Hematopoietic multipotent progenitor cell treated with erythropoietin and hydrocortisone succinate and interleukin-3 and kit ligand, for 6 days (in vitro differentiated cells): Measurements from ENCODE around the gene SLCO3A1.

Experiments
- DNase-seq: peaks from one replicate; pipeline ENCODE4 v3.0.0-alpha.2; 2015

SLCO3A1 gene

DNA sequence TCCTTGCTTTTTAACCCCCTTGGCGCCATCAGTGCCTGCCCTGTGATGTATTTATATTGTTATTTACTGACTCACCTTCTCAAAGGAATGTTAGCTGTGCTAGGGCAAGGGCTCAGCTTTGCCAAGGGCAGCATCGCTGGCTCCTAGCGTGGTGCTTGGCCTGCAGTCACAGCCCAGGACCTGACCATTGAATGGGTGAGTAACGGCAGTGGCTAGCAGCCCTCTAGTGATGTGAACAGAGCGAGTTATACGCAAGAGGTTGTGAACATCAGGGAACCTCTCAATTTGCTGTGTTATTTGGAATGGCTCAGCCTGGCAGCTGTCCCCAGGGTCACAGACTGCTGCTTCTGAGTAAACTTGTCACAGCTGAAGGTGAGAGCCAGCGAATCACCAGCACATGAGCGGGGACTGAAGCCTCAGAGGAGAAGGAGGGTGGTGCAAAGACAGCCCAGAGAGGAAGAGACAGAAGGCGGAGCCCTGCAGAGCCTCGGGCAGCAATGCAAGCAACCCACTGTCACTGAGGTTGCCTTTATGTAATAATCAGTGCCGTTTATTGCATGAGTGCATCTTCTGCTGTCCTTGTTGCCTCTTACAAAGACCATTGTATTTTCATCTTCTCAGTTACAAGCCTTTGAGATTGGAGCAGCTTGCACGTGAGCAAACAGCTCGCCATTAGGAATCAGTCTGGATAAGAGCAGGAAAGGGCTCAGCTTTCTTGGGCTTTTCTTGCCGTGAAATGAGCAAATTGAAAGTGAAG, 158.3 kb downstream of the SLCO3A1 start:
- DNase-seq, result peak; percentile 9

DNA sequence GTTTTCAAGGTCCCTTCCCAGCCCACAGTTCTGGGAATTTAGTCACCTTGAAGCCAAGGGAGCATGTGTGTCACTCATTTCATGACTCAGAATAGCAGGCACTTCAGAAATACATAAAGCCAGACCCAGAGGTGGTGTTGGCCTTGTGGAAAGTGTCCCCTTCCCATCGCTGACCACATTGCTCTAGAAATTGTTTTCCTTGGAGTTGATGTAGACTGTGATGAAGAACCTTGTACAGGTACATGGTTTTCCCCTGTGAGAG, 158.8 kb downstream of the SLCO3A1 start:
- DNase-seq, result no peak

DNA sequence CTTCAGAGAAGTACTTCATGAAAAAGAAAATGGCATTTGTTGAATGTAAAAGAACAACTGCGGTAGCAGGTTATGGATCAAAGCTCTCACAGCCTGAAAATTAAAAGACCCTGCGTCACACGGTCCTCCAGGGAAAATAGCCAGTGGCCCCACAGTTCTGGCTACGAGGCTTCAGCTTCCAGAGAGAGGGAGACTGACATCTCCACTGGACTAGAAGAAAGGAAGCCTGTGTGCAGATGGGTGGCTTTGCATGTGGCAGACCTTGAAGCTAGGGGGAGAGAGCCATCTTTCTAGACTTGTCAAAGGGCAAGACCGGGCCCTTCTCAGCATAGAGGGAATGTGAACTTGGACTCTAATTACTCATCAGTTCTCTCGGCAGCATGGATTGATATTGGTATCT, 159.4 kb downstream of the SLCO3A1 start:
- DNase-seq, result no peak

DNA sequence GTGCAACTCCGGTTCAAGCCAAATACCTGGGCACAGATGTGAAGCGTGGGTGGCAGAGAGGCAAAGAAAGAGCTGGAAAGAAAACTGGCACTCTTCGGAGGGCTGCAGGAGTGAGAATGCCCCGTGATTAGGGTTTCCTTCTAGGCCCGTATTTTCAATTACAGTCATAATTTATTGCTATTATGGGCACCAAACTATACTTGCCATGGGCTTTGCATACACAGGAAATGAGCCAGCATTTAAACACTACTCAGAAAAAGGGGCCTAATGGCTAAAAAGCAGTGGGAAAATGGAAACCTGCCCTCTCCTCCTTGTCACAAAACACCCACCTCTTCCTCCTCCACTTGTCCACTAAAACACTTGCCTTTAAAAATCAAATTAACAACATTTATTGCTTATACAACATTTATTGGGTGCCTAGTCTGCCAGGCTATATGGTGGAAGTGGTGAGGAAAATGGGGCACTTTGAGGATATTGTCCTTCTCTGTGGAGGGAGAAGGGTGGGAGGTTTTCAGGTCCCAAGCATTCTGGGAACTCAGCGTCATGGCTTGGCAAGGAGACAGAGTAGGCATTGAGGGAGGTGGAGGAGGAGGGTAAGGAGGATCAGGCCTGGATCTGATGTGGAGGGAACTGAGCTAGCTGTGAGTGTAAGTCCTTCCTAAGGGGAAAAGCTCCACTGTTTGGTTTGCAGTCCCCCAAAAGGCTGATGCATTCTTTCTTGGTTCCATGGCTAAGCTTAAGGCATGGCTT, 160.9 kb downstream of the SLCO3A1 start:
- DNase-seq, result no peak

DNA sequence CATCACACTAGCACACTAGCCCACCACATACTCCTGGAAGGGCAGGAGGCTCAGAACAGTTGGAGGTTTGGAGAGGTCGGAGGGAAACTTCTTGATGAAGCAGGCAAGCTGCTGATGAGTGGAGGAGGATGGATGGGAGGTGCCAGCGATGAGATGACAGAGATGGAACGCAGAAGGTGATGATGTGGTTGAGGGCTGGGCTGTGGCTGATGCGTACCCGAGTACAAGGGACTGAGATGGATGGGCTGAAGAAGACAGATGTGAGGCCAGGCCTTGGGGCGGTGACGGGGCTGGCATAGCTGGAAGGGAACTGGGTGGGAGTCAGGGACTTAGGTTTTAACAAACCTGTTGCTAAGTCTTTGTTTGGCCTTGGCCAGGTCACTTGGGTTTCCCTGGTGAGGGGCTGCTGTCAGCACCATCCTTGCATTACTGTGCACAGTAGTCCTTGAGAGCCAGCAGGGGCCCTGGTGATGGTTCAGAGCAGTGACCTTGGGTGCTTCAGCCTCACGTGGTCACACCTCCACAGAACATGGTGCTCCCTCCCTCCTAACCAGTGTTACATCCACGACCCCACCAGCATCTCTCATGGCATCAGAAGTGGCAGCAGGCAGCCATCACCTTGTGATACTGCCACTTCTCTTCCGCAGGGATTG, 164.5 kb downstream of the SLCO3A1 start:
- DNase-seq, result no peak

DNA sequence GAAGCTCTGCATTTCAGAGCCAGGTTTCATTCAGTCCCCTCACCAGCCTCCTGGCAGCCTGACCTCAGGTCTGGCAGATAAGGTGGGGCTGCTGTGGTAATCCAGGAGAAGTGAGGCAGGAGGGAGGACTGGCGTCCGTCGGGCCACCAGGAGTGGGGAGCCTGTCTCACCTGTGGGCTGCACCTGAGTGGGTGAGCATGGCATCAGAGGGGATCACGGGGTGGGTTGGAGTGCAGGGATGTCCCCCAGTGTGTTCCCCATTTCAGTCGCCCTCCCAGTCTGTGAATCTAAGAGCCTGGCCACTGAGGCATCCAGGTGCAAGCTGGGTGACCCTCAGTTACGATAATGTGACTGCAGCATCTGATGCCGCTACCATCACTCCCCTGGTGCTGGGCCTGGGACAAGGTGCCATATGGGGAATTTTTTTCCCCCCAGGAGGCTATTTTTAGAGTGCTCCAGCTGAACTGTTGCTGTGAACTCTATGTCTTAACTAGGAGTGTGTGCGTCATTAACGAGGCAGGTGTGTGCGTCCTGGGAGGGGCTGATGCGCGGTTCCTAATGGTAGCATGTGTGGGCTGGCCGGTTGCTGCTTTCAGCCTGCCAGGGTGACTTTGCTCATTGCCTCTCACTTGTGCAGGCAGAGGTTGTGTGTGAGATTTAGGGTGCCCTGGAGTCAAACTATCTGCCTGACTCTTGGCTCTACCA, 165.2 kb downstream of the SLCO3A1 start:
- DNase-seq, result no peak

DNA sequence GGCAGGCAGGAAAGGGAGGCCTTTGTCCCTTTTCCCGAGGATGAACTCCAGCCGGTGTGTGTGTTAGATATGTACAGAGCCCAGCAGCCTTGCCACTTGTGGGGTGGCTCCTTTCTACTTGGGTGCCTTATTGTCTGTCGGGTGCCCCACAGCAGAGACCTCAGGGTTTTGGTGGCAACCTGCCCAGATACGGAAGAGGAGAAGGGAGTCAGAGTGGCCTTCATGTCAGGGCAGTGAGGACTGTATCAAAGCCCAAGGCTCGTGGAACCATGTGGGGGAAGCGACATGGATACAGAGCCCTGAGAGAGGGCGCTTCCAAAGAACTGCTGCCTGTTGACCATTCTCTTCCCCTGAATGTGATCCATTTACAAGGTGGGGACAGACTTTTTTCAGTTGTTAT, 166.2 kb downstream of the SLCO3A1 start:
- no peak for DNase-seq

DNA sequence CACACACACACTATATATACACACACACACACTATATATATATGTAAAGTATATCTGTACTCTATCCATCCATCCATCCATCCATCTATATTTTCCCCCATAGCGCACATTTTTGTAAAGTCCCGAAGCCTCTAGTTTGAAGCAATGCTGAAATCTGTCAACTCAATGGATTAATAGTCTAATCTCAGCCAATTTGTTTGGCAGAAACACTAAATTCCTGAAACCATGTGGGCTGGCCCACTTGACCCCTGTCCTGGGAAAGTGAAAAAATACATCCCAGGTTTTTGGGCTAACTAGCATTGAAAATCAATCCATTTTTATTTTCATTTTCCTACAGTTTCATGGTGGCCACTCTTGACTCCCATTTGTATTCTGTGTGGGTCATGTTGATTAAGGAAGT, 166.7 kb downstream of the SLCO3A1 start:
- no peak for DNase-seq

DNA sequence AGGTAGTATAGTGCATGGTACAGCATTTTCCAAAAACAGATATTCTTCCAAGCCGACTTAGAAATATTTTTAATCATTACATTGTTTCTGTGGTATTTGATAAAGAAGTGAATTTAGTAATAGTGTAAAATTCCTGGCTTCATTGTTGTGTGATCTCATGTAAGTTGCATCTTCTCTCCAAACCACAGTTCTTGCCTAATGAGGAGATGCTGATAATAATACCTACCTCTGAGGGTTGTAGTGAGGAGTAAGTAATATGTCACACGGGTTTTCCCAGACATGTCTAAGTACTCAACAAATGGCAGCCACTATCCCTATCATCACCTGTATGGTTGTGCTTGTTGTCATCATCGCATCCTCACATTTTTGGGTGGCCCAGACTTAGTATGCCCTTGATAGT, 167.3 kb downstream of the SLCO3A1 start:
- DNase-seq, result no peak

DNA sequence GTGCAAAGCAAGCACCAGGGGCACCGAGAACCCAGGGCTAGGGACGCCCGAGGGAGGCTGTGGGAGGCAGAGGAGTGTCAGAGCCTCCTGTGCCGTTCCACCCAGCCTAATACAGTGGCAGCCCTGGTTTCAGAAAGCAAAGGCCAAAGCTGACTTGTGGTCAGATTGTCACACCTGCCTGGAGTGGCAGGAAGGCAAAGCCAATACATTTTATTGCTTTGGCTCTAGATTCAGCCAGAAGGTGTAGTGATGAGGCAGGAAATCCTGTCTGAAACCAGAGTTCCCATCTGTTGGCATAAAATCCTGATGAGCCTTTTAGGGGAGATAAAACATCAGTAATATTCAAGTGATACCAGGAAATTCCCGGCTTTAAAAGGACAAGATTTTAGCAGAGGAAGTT, 168.3 kb downstream of the SLCO3A1 start:
- no peak for DNase-seq

DNA sequence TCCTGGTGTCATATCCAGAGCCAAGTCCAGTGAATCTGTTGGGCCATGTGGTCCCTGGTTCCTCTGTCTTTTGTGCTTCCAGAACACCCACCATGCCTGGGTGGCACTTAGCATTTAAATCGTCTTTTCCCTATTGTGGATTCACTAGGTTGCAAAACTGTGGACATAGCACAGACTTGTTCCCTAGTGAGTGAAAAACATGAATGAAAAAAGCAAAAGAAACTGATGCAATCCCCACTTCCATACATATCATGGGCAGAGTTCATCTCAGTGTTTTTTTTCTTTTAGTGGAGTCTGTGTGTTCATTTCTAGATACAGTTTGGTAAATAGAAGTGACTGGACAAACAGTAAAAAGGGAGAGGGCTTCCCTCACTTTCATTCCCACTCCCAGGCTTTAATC, 170.5 kb downstream of the SLCO3A1 start:
- no peak for DNase-seq

DNA sequence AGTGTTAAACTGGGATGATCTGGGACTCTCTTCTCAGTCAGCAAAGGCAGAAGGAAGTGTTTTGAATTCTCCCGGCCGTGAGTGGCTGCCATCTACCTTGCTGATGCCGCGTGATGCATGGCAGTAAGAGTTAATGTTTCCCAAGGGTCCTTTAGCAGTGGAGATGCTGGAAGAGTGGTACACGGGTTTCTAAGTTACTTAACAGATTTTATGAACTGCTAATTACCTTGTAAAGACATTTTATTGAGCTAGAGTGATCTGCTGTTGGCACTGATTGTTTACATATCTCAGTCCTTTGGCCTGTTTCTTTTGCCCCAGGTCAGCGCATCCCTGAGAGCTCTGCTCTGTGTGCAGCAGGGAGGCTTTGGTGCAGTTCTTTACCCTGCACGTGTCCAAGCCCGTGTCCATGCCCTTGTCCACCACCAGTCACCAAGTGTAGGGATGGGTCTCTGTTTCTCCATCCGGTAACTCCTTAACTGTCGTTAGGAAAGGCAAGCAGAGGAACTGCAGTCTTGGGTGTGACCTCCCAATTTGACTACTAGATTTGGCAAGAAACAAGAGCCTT, 172.3 kb downstream of the SLCO3A1 start:
- DNase-seq, result no peak

DNA sequence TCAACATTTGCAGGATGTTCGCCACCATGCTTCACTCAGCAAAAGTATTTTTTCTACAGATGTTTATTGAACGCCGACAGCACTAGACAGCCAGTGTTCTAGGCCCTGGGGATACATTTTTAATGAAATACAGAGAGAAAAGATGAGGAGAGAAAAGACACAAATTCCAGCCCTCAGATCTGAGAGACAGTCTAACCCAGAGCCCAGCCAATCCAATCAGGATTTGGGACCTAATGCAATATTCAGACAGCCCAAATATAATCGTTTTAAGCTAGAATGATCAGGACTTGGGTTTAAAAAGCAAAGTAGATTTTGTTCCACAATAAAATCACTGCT, 174.8 kb downstream of the SLCO3A1 start:
- no peak for DNase-seq

DNA sequence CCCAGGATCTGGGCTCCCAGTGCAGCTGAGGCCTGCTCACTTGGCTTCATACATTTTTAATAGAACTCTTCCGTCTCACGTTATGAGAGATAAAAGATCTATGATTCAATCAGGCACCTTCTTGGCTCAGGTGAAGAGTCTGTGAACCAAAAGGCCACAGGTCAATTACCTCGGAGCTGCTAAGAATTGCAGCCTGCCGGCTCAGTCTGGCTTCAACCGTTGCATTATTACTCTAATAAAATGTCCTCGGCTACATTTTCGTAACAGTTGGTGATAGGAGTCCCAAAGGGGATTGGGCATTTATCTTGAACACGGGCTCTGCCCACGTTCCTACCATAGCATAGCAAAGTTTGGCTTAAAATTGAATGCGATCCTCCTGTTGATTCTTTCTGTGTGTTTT, 176.3 kb downstream of the SLCO3A1 start:
- no peak for DNase-seq

DNA sequence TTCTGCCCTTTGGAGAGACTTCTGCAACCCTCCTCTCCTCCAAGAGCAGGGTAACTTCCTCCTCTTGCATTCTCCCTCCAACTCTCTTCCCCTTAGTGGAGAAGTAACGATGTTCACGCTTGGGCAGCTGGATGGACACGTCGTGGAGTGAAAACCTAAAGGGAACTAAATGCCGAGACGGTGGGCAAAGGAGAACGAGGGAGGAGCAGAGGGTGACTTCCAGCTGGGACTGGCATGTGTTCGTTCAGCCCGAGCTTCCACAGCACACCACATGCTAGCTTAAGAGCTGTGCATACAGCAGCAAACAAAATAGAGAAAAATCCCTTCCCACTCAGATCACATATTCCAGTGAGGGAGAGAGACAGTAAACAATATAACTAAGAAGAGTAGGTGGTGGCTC, 179.8 kb downstream of the SLCO3A1 start:
- no peak for DNase-seq

DNA sequence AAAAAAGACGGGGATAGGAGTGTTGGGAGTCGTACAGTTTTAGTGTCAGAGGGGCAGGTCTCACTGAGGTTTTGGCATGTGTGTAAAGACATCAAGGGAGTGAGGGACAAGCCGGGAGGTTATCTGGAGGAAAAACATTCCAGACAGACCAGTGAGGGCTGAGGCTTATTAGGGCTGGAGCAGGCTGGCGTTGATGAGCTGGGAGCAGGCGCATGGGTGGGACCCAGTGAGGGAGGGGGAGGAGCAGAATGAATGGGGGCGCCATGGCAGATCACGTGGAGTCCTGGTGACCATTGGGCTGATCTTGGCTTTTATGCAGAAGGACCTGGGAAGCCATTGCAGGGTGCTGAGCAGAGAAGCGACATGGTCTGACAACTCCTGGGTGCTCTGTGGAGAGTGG, 180.2 kb downstream of the SLCO3A1 start:
- no peak for DNase-seq

DNA sequence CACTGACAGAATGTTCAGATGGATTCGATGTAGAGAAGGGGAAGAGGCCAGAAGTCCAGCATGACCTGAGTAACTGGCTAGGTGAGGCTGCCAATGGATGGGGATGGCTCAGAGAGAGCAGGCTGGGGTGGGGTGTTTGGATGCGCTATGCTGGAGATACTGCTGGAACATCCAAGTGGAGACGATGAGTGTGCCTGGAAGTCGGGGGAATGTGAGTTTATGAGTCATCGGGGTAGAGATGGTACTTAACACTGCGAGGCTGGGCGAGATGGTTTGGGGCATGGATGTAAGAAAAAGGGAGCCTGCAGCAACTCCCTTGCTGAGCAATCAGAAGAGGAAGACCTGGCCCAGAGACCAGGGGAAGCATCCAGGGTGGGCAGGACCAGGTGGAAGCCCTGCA, 180.7 kb downstream of the SLCO3A1 start:
- no peak for DNase-seq

DNA sequence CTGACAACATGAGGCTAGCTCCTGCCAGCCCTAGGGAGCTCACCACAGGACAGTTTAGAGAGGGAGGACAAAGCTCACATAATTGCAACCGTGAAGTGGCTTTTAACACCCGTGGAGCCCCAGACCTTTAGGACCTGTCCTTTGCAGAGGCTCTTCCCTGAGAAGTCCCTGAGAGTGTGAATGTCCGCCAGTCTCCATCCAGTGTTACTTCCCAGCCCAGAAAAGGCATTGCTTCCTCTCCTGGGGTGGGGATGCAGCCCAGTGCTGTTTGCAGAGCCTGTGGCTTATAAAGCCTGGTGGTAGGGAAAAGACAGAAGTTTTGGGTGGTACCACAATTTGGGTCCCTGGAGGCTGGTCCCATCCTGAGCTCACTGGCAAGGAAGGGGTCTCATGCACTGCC, 182.0 kb downstream of the SLCO3A1 start:
- DNase-seq, result no peak

DNA sequence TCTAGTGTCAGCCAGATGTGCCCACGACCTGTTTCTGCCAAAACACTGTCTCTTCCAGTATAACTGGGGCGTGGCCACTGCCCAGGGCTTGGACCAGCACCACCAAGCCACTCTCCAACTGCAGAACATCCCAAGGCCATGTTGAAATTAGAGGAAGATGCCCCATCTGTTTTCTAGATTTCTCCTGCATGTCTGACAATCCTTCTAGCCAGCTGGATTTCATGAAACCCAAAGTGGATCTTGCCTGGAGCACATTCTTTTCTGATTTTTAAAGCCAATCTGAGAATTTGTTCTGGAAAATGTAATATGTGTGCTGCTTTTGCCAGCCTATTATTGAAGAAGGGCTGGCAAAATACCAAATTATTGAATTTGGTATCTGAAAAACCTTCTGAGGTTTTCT, 182.5 kb downstream of the SLCO3A1 start:
- DNase-seq, result no peak

DNA sequence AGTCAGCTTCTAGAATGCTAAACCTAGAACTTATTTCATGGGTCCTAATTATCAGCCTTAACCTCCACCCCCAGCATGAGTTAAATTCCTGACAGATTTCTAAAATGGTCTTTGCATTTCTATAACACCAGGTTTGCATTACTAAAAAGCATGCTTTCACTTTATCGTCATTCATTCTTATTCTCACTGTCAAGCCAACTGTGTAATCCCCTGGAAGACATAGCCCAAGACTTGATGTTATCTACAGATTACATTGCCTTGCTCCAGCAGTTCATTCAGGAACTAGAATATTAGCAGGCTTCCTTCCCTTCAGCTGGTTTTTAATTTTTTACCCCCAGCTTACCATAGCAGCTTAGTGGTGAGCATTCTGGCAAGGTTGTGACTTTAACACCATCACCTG, 184.0 kb downstream of the SLCO3A1 start:
- DNase-seq, result no peak

DNA sequence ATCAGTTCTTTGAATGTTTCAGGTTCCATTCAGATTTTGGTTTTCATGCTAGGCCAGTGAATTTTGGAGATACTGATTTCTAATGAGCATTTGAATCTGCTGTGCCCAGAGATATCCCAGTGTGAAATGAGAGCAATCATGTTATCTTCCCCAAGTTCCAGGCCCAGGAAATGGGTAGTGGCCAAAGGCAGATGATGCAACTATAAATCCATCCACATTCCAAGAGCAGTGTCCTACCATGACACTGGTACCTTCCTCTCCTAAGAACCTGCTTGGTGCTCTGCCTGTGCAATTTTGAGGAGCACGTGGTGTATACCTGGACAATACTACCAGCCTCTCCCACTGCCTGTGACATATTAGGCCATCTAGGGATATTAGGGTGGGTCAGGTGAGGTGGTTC, 186.8 kb downstream of the SLCO3A1 start:
- no peak for DNase-seq

DNA sequence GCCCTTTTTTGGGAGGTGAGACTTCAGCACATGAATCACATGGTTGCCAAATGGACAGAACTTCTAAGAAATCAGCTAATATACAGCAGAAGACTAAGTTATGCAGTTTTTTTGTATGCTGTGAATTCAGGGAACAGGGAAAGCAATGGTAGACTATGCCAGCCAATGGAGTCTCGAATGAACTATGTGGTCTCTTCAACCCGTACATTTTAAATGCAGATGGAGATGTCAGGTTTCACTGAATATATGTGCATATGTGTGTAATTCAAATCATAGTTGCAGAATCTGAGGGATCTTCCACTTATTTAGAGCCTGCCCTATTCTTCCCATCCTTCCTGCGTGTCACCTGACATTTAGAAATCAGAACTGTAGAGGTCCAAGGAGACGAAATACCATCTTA, 187.9 kb downstream of the SLCO3A1 start:
- no peak for DNase-seq

DNA sequence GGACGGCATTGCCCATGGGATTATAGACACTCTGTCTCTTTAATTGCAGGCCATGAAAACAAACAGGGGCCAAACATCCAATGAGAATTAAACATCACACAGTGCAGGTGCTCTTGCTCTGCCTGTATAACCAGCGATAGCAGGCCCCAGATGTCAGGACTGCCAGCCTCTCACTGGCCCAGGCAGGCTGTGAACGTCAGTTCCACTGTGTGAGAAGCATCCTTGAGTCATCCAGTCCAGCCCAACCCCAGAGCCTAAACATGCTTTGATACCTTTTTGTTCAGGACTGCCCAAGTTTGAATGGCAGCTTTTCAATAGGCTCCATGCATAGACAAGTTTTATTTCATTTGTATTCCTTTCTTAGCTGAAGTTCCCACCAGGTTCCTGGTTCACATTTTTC, 189.8 kb downstream of the SLCO3A1 start:
- no peak for DNase-seq
